HG03103 (cell line): ENCODE results near the gene IFIT1B.
"Not testable (repeated sequence)": the region's sequence is repeated elsewhere in the genome, so short reads cannot be mapped to it uniquely, and the experiment has no call there.

Experiments used
- ATAC-seq: cut with Tn5 transposase; IDR thresholded peaks from one replicate; pipeline ENCODE4 v1.9.1; 2021; ENCODE audit warnings: low read depth; ENCODE audit not compliant: unreplicated experiment

Gene IFIT1B

GRCh38 chr10:89377705-89378637, at the start of gene IFIT1B:
Gene IFIT1B (plus strand): TSS chr10:89378056. CDS start chr10:89378136, 80 bp downstream.
- no peak for ATAC-seq

- ATAC-seq, result no peak
Observed at GRCh38 chr10:89329151-89329550, 48.7 kb upstream of the IFIT1B start.

GRCh38 chr10:89330014-89330413, 47.8 kb upstream of the IFIT1B start:
- not testable (repeated sequence) for ATAC-seq

- ATAC-seq, result no peak
Observed at GRCh38 chr10:89330537-89331212, 47.2 kb upstream of the IFIT1B start.

GRCh38 chr10:89331487-89332122, 46.3 kb upstream of the IFIT1B start:
- not testable (repeated sequence) for ATAC-seq

DNA sequence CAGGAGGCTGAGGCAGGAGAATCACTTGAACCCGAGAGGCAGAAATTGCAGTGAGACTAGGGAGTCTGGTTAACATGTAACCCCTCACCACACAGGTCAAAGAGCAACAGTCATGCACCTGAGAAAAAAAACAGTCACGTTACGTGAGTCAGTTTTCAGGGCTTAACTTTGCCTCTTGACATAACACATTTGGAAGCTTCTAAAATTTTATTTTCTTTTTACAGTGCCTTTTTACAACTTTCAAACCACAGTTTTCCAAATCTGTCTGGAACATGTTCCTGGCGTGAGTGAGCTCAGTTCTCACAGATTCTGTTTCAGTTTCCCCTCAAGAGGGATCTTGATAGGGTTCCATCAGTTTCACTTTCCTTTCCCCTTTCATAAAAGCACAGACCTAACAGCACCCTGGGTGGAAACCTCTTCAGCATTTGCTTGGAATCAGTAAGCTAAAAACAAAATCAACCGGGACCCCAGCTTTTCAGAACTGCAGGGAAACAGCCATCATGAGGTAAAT, 45.7 kb upstream of the IFIT1B start:
- peak; percentile 36 for ATAC-seq

DNA sequence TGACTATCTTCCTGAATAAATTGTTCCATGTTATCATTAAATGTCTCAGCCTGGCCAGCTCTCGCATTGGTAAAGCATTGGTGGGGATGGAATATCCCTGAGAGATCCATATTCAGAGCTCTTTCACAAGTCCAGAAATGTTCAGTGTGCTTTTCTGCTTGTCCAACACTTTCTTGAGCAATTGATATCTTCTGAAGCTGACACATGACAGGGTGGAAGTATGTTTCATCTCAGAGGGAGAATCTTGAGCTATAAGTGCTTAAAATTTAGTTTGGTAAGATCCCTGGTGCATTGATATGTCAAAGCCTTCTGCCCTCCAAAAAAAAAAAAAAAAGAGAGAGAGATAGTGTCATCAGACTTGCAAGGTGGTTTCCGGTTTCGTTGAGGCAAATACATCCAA, 42.6 kb upstream of the IFIT1B start:
- no peak for ATAC-seq

DNA sequence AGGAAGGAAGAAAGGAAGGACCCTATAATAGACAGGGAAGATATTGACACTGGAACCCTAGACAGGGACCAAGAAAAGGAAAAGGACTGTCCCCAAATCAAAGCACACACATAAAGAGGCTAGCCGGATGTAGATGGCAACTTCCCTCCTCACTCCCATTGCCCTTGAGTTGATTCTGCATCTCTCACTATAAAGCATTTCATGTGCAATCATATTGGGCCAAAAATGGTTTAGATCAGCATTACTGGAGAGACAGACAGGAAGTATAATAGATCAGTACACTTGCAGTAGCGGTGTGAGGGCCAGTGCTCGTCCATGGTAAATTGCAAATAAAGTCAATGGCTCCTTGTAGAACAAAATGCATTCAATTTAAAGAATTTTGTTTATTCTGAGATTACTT, 41.6 kb upstream of the IFIT1B start:
- ATAC-seq, result no peak

DNA sequence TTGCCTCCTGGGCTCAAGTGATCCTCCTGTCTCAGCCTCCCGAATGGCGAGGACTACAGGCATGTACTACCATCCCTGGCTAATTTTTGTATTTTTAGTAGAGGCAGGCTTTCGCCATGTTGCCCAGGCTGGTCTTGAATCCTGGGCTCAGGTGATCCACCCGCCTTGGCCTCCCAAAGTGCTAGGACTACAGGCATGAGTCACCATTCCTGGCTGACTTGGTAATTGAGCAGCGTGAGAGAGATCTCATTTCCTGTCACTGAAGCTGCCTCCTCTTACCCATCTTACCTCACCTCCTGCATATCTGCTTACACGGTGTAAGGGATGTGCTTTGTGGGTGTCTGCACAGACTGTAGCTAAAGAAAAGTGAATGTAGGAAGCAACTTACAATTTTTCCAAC, 40.4 kb upstream of the IFIT1B start:
- no peak for ATAC-seq

GRCh38 chr10:89338713-89339112, 39.1 kb upstream of the IFIT1B start:
- ATAC-seq, result no peak

DNA sequence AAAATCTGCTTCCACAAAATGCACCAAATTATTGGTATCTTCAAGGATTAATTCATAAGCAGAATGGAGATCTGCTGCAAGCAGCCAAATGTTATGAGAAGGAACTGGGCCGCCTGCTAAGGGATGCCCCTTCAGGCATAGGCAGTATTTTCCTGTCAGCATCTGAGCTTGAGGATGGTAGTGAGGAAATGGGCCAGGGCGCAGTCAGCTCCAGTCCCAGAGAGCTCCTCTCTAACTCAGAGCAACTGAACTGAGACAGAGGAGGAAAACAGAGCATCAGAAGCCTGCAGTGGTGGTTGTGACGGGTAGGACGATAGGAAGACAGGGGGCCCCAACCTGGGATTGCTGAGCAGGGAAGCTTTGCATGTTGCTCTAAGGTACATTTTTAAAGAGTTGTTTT, 38.0 kb upstream of the IFIT1B start:
- no peak for ATAC-seq

GRCh38 chr10:89341649-89342048, 36.2 kb upstream of the IFIT1B start:
- ATAC-seq, result no peak

GRCh38 chr10:89342206-89342958, 35.5 kb upstream of the IFIT1B start:
- ATAC-seq, result no peak

DNA sequence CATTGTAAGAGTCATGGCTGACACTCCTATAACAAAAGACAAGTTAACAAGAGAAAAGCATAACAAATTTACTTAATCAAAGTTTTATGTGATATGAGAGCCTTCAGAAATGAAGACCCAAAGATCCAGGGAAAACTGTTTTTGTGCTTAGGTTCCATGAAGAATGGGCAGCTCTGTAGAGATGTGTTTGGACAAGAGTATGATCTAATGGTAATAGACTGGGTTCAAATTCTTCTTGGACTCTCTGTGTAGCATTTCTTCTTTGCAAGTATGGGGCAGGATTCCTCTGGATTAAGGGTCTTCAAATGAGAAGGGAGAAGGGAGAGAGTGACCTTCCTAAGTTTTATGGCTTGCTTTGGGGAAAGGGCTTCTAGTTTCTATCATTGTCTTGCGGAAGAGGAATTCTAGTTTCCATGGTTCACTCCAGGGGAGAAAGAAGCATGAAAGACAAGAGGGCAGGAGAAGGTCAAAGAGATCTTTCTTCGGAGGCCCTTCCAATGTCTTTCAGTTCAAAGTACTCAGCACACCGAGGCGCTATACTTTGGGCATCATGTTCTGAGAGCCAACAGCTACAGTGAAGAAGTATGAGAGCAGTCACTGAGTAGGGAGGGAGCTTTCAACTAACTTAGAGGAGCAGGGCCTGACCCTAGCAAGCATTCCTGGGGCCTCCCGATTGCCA, 34.6 kb upstream of the IFIT1B start:
- ATAC-seq, result no peak

DNA sequence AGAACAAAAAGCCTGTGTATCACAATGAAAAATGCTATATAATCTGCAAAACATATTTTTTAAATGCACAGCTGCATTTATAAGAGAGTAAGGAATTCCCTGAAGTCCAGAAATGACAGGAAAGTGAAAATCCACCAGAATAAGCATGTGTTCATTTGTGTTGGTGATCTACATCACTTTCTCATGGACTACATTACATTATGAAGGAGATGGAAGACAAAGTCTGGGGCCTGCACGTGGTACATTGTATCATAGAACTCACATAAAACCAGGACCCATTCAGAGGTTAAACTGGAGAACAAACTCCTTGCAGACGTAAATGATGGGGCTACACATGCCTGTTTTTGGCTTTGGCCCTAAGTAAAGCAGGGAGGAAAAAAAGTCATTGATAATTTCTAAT, 33.7 kb upstream of the IFIT1B start:
- ATAC-seq, result no peak

DNA sequence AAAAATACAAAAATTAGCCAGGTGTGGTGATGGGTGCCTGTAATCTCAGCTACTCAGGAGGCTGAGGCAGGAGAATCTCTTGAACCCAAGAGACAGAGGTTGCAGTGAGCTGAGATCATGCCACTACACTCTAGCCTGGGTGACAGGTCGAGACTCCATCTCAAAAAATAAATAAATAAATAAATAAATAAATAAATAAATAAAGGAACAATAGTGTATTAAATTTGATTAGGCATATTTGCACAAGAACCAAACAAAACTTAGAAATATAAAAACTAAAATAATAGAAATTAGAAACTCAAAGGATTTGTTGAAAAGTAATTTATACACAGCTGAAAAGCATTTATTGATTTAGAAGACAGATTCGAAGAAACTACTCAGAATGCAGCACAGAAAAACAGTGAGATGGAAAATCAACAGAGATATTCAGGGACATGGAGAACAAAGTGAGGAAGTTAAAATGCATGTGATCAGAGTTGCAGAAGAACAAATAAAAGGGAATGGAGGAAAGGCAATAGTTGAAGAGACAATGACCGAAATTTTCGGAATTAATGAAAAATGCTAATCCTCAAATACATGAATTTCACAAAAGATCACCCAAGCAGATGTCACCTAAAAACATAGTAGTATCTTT, 32.4 kb upstream of the IFIT1B start:
- ATAC-seq, result no peak

DNA sequence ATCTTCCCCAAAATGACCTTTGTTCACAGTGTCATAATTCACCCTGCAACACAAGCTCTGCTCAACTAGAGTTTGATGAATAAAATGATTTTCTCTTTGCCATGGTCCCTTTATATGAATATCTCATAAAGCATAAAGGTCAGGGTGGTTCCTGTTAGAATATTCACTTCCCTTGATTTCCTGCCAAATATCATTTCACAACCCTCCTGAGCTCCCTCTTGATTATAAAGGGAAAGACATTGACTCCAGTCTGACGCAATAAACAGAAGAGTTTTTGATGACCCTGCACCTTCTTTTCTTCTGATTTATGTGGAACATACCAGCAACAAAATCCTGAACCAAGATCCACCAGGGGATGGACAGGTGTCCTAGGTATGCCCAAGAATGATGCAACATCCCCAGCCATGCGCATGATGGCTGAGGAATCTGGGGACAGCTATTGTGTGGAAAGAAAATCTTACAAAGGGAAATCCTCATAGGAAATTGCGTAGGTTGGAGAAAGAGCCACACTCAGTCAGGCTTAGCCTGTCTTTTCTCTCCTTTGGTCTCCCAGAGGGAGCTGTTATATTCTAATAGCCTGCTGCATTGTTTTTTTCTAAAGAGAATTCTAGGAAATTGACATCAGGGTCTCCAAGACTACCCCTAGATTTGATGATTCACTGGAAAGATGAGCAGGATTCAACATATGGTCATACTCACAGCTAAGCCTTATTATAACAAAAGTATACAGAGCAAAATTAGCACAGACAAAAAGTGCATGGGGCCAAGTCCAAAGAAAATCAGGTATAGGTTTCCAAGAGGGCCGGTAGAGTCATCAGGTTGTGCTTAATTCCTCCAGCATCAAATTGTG, 31.2 kb upstream of the IFIT1B start:
- ATAC-seq, result no peak

GRCh38 chr10:89347701-89348457, 30.0 kb upstream of the IFIT1B start:
- no peak for ATAC-seq
